Tibial nerve (tissue), 4 donors: ENCODE data around the gene VKORC1L1.
"Not testable (repeated sequence)": the region's sequence is repeated elsewhere in the genome, so short reads cannot be mapped to it uniquely, and the experiment has no call there.

Source experiments
- CTCF ChIP-seq, 5 experiments: fragments of 200-600 bp in 3 of 5; fragments of 450-650 bp in 2 of 5; sonication (generic) in 3 of 5; IDR thresholded peaks; one replicate each; pipeline ENCODE4 v1.5.1; 2016 to 2019; ENCODE audit warnings: antibody characterized with exemption in 5 of 5, mild to moderate bottlenecking in 3 of 5, moderate library complexity in 2 of 5
- EP300 ChIP-seq, 2 donors: sonication (generic); formaldehyde crosslinking; IDR thresholded peaks; one replicate each; pipeline ENCODE4 v1.6.1; 2017; ENCODE audit warnings: antibody characterized with exemption in 2 of 2, mild to moderate bottlenecking in 1 of 2
- POLR2A ChIP-seq, 2 donors: fragments of 450-650 bp; IDR thresholded peaks; one replicate each; pipeline ENCODE4 v1.6.1; 2017; ENCODE audit warnings: antibody characterized with exemption in 2 of 2, mild to moderate bottlenecking in 2 of 2, moderate library complexity in 2 of 2

DNA sequence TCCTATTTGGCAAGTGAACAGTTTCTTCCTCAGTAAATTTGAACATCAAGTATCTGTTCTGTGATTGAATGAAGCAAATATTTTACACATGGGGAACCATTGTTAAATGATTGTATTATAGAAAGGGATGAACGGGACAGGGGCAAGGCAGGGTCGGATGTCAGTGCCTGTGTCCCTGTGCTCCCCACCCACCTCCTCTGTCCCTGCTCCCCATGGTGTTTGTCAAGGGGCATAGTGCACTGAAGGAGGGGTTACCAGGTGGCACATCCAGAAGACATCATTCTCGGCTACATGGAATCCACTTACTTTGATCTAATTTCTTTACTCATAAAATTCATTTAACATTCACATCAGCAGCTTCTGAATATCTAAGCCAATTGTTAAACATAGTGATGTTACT is 19.4 kb upstream of the VKORC1L1 start:
- TF ChIP-seq POLR2A, CTCF, EP300 (IDR thresholded peaks at IDR 0.05): not testable (repeated sequence)
